ENCODE results near the gene PLEKHA6. TPM values are rescaled to one million over a fixed set of nuclear protein-coding genes. Genes with fewer than 3 reads are reported as not detected.

PLEKHA6 gene
- total RNA-seq, 1 donor from 2014 or later: 4.9 TPM

- no peaks in the 10 kb centered on the region for H3K9me3 ChIP-seq
- no peak overlapping the region for H3K4me3 ChIP-seq
- DNase-seq (ENCODE audit: low spot score in 2 of 2): peak in 1 of 2 donors; percentile 79
- H3K27me3 ChIP-seq: no peaks in the 10 kb centered on the region
- H3K4me1 ChIP-seq: no peaks in the 10 kb centered on the region
- TF ChIP-seq CTCF (IDR thresholded peaks at IDR 0.05): no peak
- peak overlapping the region; percentile 24 to 49 for H3K27ac ChIP-seq
- no peaks in the 10 kb centered on the region for H3K36me3 ChIP-seq
- intact Hi-C loops (cut with DNase I): no loop called here
Observed at GRCh38 chr1:204348722-204349121, 11.0 kb downstream of the PLEKHA6 start.

DNA sequence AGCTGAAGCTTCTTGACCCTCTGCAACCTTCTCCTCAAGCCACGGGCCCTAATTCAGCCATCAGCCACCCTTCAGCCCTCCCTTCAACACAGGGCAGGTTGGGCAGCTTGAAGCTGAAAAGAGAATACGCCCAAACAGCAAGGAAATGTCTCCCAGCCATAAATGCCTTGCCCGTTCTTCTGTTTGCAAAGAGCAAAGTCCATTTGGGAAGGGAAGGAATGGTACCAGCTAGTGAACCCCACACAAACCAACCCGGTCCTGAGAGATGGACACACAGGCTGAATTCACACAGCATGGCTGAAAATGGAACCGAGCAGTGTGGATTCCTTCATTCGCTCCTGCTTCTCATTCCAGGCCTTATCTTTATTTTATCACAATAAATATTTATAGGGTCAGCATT is 11.5 kb downstream of the PLEKHA6 start:
- DNase-seq (ENCODE audit: low spot score in 2 of 2): no peak

DNA sequence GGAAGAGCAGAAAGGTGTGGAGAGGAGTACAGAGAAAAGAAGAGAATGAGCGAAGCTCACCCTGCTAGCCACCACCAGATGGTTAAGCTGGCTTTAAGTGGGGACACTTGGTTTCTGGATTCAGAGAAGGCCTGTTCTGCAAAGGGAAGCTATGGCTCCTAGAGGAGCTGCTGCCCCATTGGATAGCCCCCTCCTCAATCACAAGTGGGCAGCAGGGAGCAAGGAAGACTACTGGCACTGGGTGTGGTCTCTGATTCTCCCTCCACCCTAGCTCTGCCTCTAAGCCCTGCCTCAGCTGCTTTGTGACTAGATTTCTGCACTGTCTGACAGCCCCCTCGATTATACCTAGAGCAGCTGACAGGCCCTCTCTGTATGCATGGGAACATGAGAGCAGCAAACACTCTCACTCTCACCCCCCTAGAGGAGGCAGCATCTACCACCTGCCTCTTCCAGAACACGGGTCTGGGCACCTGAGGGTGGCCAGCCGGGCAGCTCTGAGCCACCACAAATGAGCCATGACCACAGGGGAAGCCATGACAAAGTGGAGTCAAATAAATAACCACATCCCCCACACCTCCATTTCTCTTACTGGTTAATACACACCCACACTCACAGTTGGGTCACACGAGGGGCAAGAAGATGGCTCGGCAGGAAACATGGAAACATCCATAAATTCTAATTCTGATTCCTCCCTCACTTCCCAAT is 13.6 kb downstream of the PLEKHA6 start:
- no peaks in the 10 kb centered on the region for H3K27me3 ChIP-seq
- intact Hi-C loops (cut with DNase I): no loop called here
- no peak overlapping the region for H3K27ac ChIP-seq
- no peaks in the 10 kb centered on the region for H3K4me1 ChIP-seq
- TF ChIP-seq CTCF (IDR thresholded peaks at IDR 0.05): no peak
- no peaks in the 10 kb centered on the region for H3K9me3 ChIP-seq
- no peak for DNase-seq (ENCODE audit: low spot score in 2 of 2)
- no peaks in the 10 kb centered on the region for H3K36me3 ChIP-seq
- H3K4me3 ChIP-seq: no peak overlapping the region

More for the DNA sequence above, 11.5 kb downstream of the PLEKHA6 start:
- no peaks in the 10 kb centered on the region for H3K36me3 ChIP-seq
- intact Hi-C loops (cut with DNase I): no loop called here
- H3K9me3 ChIP-seq: no peaks in the 10 kb centered on the region
- peak overlapping the region in 1 of 2 donors; percentile 49 for H3K27ac ChIP-seq
- no peak for TF ChIP-seq CTCF (IDR thresholded peaks at IDR 0.05)
- H3K4me1 ChIP-seq: no peaks in the 10 kb centered on the region
- no peak overlapping the region for H3K4me3 ChIP-seq
- no peaks in the 10 kb centered on the region for H3K27me3 ChIP-seq

DNA sequence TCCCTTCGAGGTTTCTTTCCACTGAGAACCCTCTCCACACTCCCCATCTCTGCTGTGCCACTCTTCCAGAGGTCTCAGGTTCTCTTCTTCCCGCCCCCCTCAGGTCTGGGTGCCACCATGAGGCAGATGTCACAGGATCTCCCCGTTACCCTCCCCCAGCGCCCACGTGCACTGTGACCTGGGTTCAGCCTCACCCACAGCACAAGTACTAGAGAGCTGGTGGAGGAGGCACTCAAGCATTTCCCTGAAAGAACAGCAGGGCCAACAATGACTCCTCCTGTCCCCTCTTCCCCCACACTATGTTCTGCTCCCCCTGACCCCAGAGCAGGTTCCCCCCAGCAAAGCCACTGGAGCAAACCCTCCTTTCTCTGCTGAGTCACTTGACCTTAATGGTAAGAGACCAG is 14.3 kb downstream of the PLEKHA6 start:
- intact Hi-C loops (cut with DNase I): no loop called here
- DNase-seq (ENCODE audit: low spot score in 2 of 2): no peak
- Histone ChIP-seq H3K36me3 (no peaks in the 10 kb centered on the region), H3K27ac (no peak overlapping the region), H3K4me3 (no peak overlapping the region), H3K4me1 (no peaks in the 10 kb centered on the region), H3K9me3 (no peaks in the 10 kb centered on the region), H3K27me3 (no peaks in the 10 kb centered on the region)
- no peak for TF ChIP-seq CTCF (IDR thresholded peaks at IDR 0.05)

- H3K27ac ChIP-seq: no peak overlapping the region
- H3K4me1 ChIP-seq: no peaks in the 10 kb centered on the region
- no peak overlapping the region for H3K4me3 ChIP-seq
- no peak for DNase-seq (ENCODE audit: low spot score in 2 of 2)
- H3K36me3 ChIP-seq: no peaks in the 10 kb centered on the region
- no peak for TF ChIP-seq CTCF (IDR thresholded peaks at IDR 0.05)
- no peaks in the 10 kb centered on the region for H3K9me3 ChIP-seq
- H3K27me3 ChIP-seq: no peaks in the 10 kb centered on the region
- intact Hi-C loops (cut with DNase I): no loop called here
Observed at GRCh38 chr1:204344665-204345355, 14.9 kb downstream of the PLEKHA6 start.

Measured in ascending aorta (tissue), 2 donors.